ENCODE data around the gene MIXL1.
A peak's percentile ranks its signal among the peaks of the same experiment; 100 is the strongest.
"Not testable (repeated sequence)": the region's sequence is repeated elsewhere in the genome, so short reads cannot be mapped to it uniquely, and the experiment has no call there.

Gene MIXL1

DNA sequence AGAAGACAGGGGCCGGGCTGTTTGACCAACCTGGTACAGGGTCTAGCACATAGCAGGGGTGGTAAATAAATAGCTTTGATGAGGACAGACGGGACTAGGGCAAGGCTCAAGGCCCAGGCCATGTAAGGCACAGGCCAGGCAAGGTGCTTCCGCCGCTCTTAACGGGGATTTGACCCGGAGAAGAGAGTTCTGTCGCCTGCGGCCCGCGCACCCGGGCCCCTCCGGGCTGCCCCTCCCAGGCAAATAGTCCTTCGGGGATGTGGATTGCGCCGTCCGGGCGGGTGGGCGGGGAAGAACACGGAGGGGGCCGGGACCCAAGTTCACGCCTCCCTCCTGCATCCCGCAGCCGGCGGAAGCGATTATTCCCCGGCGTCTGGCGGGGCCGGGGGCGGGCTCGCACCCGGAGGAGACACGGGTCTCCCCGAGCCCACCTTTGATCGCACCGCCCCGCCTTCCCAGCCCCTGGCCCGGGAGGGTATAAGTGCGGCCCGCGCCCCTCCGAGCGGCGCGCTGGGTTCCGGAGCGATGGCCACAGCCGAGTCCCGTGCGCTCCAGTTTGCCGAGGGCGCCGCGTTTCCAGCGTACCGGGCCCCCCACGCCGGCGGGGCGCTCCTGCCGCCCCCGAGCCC, at the start of gene MIXL1:
TSS of gene MIXL1 (plus strand) at position 508 of the 629 bp plus-strand sequence. CDS start at position 526, 18 bp downstream.
- no peak for DNase-seq

DNA sequence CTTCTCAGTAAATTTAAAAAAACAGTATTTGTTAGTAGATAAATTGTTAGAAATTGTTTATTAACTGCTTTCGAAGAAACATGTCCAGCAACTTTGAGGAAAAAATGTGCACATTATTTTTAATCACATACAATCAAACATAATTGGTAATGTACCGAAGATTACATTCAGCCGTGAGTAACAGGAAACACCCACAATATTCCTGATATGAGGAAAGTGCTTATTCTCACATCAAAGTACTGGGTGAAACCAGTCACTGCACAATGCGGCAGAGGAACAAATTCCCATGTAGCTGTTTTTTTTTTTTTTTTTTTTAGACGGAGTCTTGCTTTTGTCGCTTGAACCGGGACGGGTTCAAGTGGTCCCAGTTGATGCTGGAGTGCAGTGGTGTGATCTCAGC, 46.6 kb upstream of the MIXL1 start:
- DNase-seq, result no peak

DNA sequence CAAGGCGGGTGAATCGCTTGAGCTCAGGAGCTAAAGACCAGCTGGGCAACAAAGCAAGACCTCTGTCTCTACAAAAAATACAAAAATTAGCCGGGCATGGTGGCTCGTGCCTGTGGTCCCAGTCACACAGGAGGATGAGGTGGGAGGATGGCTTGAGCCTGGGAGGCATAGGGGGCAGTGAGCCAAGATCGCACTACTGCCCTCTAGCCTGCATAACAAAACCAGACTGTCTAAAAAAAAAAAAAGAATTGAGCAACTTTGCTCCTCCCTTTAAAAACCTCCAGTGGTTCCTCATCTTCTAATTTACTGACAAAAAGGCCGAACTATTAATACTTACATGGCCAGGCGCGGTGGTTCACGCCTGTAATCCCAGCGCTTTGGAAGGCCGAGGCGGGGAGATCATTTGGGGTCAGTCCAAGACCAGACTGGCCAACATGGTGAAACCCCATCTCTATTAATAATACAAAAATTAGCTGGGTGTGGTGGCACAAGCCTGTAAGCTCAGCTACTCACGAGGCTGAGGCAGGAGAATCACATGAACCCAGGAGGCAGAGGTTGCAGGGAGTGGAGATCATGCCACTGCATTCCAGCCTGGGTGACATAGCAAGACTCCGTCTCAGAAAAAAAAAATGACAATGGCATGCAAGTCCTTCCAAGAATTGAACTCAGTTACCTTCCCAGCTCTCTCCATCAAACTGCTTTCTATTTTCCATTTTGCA, 41.3 kb upstream of the MIXL1 start:
- no peak for DNase-seq

DNA sequence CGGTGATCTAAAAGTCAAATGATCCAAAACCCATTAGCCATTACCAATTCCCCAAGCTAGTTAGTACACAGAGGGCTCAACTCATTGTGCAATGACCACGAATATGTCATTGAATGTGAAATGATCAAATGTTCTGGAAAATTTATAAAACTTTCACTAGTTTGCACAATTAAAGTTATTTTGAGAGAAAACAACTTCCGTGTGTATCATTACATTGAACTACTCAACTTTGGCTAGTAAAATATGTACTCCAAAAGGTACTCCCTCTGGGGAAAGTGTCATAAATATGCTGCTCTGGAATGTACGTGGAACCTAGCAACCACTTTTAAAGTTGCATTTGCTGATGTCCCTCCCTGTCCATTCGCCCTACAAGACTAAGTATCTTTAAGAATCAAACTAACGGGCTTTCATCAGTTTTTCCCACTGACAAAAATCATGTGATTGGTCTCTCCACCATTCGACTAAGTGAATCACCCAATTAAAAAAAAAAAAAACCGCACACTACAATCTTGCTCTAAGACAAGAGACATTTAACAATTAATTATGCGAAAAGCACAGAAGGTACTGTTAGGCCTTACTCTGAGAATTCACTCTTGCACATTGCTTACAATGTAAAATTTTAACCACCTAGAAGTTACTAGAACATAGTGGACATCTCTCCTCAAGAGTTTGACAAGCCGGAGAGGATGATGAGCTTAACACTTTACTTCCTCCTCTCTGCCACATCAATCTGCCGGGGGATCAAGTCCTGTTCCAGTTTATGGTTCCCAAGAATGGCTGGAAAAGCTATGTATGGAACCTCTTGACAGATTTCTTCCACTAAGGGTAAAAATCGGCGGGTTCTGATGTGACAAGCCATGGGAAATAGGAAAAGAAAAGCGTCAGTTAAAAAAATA, 38.1 kb upstream of the MIXL1 start:
- DNase-seq, result no peak

DNA sequence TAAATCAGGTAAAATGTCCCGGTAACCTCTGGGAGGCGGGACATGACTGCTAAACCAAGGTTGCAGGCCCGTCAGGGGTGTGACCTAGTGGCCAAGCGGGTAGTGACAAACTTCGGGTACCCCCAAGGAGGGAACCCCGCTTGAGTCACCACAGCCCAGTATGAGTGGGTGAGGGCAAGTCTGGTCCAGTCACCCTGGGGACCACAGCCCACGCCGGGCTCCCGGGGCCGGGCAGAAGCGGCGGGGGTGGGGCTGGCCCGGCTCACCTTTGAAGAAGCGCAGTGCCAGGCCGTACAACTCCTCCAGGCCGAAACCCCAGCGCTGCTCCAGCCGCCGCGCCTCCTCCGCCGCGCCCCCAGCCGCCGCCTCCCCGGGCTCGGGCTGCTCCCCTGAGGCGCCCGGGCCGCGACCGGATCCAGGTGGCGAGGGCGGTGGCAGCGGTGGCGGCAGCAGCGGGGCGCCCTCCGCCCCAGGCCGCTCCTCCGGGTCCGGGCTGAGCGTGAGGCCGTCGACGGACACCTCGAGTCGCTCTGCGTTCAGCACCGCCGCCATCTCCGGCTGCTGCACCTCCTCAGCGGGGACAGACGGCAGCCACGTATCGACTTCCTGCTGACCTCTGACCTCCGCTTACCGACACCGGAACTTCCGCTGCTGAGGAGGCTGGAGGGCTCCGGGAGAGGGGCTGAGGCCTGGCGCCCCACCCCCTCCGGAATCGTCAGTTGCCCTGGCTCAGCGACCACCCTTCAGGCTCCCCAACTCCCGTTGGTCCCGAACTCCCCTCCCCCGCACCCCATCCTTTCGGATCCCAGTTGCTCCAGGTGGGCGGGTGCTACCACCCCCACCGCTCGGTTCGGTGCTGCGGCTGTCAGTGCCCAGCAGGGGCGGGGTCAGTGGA, 37.1 kb upstream of the MIXL1 start, which contains the start of gene ACBD3:
TSS of gene ACBD3 (minus strand) at position 618 of the 895 bp plus-strand sequence. CDS start at position 552, 66 bp downstream.
- peak; percentile 64 to 85 for DNase-seq

DNA sequence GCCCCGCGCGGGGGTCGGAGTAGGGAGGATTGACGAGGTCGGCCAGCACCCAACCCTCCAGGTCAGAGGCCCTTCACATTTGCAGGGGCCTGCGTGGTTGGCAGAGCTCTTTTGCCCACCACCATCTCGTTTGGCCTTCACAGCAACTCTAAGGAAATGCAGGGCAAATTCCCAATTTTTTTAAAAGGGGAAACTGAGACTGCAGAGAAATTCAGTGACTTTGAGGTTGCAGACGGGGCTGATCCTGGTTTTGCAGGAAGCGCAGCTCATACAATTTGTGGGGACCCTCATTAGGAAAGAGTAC, 36.5 kb upstream of the MIXL1 start:
- DNase-seq, result no peak

DNA sequence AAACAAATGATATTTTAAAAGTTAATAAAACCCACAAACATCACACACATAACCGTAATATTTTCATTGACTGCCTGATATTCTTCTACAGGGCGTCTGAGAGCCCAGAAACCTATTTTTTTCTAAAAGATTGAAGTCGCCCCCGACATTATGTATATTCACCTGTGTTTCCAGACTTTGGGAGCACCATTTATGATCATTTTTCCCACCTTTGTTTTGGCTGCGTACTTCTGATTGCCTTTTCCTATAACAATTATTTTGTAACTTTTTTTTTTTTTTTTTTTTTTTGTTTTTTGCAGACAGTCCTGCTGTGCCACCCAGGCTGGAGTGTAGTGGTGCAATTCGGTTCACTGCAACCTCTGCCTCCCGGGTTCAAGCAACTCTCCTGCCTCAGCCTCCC, 36.1 kb upstream of the MIXL1 start:
- DNase-seq, result no peak

DNA sequence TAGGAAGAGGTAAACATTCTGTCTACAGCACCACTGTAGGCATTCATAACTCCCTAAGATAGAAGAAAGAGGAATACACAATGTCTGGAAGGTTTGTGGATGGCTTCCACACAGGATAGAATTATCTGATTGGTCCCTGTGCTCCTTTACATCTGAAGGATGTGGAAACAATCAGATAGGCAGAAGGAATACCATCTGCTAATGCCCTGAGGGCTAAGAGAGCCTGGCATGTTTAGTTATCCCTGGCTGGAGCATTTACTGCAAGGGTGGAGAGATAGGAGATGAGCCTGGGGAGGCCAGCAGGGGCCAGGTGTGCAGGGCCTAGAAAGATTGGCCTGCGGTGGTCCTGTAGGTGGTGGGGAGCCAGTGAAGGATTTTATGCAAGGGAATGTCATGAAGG, 28.3 kb upstream of the MIXL1 start:
- DNase-seq, result no peak

DNA sequence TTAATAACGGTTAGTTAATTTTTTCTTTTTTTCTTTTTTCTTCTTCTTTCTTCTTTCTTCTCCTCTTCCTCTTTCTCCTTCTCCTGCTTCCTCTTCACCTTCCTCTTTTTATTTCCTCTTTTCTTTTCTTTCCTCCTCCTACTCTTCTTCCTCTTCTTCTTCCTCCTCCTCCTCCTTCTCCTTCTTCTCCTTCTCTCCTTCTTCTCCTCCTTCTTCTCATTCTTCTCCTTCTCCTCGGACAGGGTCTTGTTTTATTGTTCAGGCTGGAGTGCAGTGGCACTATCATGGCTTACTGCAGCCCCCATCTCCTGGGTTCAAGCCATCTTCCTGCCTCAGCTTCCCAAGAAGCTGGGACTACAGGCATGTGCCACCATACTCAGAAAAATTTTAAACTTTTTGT, 23.5 kb upstream of the MIXL1 start:
- DNase-seq, result no peak

DNA sequence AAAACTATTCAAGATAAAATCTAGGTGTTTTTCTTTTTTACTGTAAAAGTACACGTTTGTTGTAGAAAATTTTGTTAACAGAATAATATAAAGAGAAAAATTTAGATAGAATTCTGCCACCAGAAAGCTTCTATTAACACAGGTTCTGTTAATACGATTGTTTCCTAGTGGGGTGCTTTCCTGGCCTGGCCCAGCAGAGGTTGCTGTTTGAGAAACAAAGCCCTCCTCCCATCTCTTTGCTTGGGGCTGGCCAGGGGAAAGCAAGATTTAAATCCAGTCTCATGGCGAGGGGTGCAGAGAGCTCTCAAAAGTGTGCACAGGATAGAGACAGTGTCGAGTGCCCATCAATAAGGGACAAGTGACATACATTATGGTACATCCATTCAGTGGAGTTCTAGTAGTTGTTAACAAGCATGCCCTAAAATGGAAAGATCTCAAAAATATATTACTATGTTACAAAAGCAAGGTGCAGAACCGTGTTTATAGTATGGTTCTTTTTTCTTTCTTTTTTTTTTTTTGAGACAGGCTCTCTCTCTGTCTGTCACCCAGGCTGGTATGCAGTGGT, 22.4 kb upstream of the MIXL1 start:
- DNase-seq, result peak in 1 of 2 experiments; percentile 8

DNA sequence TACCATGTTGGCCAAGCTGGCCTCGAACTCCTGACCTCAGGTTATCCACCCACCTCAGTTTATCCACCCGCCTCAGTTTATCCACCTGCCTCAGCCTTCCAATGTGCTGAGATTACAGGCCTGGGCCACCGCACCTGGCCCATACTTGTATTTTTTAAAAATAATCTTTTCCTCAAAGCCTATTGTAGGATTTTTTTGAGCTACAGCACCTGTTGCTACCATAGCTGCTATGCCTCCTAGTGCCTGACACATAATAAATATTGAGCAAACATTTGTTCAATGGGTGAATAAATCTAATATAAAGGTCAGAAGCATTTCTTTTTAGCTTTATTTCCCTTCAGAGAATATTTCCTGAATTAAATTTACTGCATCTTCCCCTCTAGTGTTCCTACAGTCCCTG, 21.2 kb upstream of the MIXL1 start:
- DNase-seq, result no peak

DNA sequence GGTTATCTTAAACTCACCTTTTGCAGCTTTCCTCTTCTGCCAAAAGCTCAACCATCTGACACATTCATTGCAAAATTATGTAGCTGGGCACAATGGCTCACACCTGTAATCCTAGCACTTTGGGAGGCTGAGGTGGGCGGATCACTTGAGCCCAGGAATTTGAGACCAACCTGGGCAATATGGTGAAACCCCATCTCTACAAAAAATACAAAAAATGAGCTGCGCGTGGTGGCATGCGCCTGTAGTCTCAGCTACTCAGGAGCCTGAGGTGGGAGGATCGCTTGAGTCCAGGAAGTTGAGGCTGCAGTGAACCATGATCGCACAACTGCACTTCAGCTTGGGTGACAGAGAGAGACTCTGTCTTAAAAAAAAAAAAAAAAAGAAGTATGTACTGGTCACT, 20.8 kb upstream of the MIXL1 start:
- DNase-seq, result not testable (repeated sequence)

DNA sequence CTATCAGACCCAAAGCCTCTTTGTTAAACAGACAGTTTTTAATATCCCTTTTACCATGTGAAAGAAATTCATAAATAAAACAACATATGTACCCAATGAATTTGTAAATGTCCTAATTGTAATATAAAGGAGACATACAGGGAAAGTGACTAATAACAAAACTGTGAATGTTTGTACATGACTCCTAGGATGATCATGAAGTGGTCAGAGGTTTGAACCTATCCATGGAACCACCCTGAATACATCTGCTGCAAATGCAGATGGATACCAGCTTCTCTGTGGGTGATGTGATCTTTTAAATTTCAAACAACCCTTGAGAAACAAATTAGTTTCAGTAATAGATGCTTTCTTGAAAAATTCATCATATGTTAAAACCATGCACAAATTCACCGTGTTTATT, 20.2 kb upstream of the MIXL1 start:
- DNase-seq, result no peak

DNA sequence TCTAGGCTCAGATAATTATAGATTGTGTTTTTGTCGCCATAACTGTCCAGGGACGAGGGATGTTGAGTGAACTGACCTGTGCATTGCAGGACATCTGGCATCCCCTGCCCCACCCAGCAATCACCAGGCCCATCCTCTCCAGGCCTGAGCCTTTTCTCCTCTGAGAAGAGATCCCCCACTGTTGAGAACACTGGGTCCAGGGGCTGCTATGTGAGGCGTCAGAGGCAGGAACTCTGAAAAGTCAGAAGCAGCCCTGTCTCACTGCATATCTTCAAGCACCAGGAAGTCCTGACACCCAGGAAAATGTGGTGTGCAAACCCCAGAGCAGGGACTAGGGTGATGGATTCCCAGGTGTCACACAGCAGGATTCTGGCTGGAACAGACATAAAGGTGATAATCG, 19.8 kb upstream of the MIXL1 start:
- DNase-seq, result no peak

DNA sequence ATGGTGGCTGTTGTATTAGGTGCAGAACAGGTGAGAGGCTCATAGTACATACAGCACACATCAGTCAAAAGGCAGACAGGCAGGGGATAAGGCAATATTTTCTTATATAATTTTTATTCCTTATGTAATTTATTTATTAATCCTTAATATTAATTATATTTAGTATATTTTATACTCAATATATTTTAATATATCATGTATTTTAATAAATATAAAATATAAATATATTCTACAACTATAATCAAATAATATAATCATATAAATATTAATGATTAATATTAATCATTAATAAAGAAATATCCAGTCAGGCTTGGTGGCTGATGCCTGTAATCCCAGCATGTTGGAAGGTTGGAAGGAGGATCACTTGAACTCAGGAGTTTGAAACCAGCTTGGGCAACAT, 19.3 kb upstream of the MIXL1 start:
- no peak for DNase-seq

DNA sequence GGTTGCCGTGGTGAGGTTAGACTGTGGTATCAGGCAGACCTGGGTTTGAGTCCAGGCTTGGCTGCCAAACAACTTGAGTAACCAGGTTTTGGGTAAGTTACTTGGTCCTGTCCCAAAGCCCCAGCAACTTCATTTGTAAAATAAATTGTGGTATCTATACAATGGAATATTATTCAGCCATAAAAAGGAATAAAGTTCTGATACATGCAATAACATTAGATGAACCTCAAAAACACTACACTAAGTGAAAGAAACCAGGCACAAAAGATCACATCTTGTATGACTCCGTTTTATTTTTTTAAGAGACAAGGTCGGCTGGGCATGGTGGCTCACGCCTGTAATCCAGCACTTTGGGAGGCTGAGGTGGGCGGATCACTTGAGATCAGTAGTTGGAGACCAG, 16.4 kb upstream of the MIXL1 start:
- no peak for DNase-seq

DNA sequence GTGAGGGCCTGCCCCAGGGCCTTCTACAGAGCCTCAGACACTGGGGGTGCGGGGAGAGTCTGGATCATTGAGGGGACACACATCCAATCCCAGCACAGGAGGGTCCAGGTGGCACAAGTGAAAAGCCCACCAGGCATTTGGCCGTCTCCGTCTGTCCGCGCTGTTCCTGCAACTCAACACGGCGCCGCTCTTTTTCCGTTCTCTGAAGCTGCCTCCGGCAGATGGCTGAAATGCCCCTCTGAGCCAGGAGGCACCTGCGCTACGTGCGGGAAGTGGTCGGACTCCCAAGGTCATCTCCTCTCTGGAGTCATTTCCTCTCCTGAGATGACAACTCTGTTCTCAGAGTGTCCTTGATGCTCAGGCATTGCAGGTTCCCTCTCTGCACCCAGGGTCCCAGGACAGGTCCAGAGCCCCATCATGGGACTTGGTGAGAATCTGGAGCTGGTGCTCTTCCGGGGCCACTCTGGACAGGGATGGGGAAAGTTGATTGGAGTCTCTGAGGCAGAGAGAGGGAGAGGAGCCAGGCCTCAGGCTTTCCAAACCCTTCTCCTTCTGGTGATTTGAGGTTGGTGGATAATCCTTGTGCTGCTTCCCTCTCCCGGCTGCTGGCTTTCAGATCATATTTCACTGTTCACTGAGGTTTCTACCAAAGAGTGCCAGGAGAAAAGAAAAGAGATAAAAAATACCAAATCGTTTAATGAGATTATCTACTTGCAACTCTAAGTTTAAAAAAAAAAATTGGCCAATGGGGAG, 14.0 kb upstream of the MIXL1 start:
- DNase-seq, result no peak

DNA sequence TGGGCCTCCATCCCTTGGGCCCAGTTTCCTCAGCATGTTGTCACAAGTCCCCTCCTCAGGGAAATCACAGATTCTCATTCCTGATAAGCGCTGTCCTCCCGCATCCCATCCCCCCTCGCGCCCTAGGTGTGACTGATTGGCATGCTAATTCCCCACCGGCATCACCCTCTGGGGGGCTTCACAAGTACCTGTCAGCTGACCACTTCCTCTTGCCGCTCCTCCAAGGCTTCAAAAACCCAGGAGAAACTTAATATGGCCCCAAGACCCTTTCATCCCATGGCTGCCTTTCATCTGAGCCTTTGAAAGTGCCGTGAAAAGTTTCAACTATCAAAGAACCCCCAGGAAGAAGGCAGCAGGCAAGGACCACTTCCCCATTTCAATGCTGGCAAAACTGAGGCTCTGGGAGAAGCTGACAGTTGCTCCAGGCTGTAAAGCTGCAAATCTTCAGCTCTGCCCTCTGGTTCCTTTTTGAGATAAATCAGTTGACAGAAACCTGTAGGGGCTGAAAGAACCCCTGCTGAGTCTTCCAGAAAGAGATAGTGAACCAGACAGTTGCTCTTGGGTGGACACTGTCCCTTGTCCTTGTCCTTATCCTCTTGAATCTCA, 12.8 kb upstream of the MIXL1 start:
- no peak for DNase-seq

DNA sequence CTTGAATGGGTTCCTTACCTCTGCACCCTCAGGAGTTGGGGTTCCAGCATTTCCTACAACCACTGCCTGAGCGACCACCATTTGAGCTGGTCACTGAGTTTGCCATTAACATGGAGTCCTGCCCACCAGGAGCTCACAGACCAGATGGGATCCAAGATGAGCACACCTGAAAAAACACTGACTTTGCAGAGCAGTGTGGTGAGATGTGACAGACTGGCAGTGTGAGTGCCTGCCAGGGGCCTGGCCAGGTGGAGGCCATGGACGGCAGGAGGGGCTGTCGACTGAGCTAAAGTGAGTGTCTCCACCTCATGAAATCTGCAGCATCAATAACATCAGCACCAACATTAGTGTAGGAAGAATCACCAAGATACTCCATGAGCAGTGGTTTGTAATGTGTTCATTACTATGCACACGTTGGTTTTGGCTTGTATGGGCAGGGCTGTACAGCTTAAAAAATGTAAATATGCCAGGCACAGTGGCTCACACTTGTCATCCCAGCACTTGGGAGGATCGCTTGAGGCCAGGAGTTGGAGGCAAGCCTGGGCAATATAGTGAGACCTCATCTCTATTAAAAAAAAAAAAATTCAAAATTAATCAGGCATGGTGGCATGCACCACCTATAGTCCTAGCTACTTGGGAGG, 12.2 kb upstream of the MIXL1 start:
- no peak for DNase-seq

DNA sequence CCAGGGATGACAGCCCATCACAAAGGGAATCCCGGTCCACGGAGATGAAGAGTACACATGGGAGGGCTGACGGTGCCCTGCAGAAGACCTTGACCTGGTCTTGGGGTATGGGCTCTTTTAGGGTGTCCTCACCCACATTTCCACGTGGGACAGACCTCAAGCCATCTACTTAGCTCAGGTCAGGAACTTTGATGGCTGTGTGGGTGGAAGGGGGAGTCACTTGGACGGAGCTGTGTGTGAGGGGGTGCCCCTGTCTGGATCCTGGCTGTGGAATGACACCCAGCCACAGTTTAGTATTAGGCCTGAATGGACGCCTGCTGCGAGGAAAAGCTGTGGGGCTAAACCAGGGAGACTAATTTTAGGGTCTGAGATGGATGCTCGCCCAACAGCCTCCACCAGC, 10.9 kb upstream of the MIXL1 start:
- DNase-seq, result no peak

DNA sequence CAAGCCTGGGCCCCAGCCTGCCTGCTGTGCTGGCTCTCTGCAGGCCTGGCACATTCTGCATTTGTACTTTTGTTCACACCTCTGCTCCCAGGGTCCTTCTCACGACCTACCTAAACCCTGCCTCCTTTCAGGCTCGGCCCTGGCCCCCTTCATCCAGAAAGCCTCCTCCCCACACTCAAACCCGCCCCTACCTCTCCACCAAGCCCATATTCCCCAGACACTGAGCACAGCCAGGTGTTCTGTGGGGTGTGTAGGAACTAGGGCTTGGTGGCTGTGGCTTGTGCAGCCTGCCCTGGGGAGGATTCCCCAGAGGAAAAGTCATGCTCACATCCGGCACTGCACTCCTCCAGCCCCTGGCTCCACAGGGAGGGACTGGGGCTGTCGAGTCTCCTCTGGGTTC, 8.2 kb upstream of the MIXL1 start:
- DNase-seq, result peak in 1 of 2 experiments; percentile 3
